ENCODE results near the gene PAX5.
"Not testable (repeated sequence)": the region's sequence is repeated elsewhere in the genome, so short reads cannot be mapped to it uniquely, and the experiment has no call there.

The PAX5 gene

DNA sequence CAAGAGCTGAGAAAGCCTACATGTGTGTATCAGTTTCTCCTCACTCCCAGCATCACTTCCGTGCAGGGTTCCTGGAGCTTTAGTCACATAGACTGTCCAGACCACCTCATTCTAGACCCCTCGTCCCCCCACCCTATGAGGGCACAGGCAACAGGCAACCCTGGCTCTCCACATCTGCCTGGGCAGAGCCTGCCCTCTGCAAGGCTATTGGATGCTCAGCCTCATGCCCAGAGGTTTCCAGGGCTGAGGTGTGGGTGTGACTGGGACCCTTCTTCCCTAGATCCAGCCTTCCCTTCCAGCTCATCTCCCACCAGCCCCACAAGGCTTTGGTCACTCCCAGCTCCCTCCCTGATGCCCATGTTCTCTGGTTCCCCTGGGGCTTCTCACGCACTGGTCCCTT is 161.4 kb downstream of the PAX5 start:
- Histone ChIP-seq H3K4me1 (ENCODE audit: insufficient read depth, low read length) (no peaks in the 10 kb centered on the region), H3K4me2 (ENCODE audit: insufficient read depth, low read length) (no peak overlapping the region), H3K79me2 (ENCODE audit: insufficient read depth, low read length) (no peaks in the 10 kb centered on the region), H2AFZ (ENCODE audit: low read depth, low read length) (no peak overlapping the region), H3K27ac (ENCODE audit: low read length) (no peak overlapping the region), H3K27me3 (ENCODE audit: insufficient read depth, low read length, poor library complexity) (no peaks in the 10 kb centered on the region), H3K4me3 (ENCODE audit: low read depth in 1 of 2, low read length in 2 of 2) (no peak overlapping the region), H3K36me3 (ENCODE audit: insufficient read depth, low read length) (no peaks in the 10 kb centered on the region), H3K9me3 (ENCODE audit: insufficient read depth, low read length, severe bottlenecking) (no peaks in the 10 kb centered on the region), H4K20me1 (ENCODE audit: insufficient read depth, low read length) (no peaks in the 10 kb centered on the region), H3K9ac (ENCODE audit: low read depth, low read length) (no peak overlapping the region)
- TF ChIP-seq EZH2 (IDR thresholded peaks at IDR 0.05; ENCODE audit: borderline replicate concordance, low read depth, low read length, severe bottlenecking), result no peak
- TF ChIP-seq, protein P1, sequence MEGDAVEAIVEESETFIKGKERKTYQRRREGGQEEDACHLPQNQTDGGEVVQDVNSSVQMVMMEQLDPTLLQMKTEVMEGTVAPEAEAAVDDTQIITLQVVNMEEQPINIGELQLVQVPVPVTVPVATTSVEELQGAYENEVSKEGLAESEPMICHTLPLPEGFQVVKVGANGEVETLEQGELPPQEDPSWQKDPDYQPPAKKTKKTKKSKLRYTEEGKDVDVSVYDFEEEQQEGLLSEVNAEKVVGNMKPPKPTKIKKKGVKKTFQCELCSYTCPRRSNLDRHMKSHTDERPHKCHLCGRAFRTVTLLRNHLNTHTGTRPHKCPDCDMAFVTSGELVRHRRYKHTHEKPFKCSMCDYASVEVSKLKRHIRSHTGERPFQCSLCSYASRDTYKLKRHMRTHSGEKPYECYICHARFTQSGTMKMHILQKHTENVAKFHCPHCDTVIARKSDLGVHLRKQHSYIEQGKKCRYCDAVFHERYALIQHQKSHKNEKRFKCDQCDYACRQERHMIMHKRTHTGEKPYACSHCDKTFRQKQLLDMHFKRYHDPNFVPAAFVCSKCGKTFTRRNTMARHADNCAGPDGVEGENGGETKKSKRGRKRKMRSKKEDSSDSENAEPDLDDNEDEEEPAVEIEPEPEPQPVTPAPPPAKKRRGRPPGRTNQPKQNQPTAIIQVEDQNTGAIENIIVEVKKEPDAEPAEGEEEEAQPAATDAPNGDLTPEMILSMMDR (IDR thresholded peaks at IDR 0.05; ENCODE audit: borderline replicate concordance, extremely low read depth, low read length, poor library complexity, severe bottlenecking), result no peak
- ATAC-seq (ENCODE audit: insufficient read depth, low read depth) (no peak), DNase-seq (no peak)

DNA sequence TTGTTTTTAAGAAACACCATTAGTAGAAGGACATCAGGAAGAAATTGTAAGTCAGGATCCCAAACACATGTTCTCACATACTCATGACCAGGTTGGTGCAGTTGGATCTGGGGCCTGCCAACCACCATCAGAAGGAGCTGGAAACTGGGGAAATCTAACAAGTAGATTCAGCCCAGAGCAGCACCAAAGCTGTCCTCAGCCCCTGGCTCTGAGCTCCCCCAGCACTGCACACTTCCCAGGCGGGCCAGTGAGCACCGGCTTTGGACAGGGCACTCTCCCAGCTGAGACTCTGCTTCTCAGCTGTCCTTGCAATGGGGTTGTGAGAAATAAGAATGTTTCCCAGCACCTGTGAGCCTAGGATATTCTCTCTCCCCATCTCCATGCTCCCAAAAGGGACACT is 162.5 kb downstream of the PAX5 start:
- DNase-seq (no peak), ATAC-seq (ENCODE audit: insufficient read depth, low read depth) (no peak)
- Histone ChIP-seq H3K4me3 (ENCODE audit: low read depth in 1 of 2, low read length in 2 of 2) (no peak overlapping the region), H3K4me2 (ENCODE audit: insufficient read depth, low read length) (no peak overlapping the region), H3K27me3 (ENCODE audit: insufficient read depth, low read length, poor library complexity) (no peaks in the 10 kb centered on the region), H3K79me2 (ENCODE audit: insufficient read depth, low read length) (no peaks in the 10 kb centered on the region), H3K9ac (ENCODE audit: low read depth, low read length) (no peak overlapping the region), H3K9me3 (ENCODE audit: insufficient read depth, low read length, severe bottlenecking) (no peaks in the 10 kb centered on the region), H3K4me1 (ENCODE audit: insufficient read depth, low read length) (no peaks in the 10 kb centered on the region), H3K27ac (ENCODE audit: low read length) (no peak overlapping the region), H4K20me1 (ENCODE audit: insufficient read depth, low read length) (no peaks in the 10 kb centered on the region), H3K36me3 (ENCODE audit: insufficient read depth, low read length) (no peaks in the 10 kb centered on the region), H2AFZ (ENCODE audit: low read depth, low read length) (no peak overlapping the region)
- TF ChIP-seq EZH2 (IDR thresholded peaks at IDR 0.05; ENCODE audit: borderline replicate concordance, low read depth, low read length, severe bottlenecking), result no peak
- TF ChIP-seq, protein P1 (IDR thresholded peaks at IDR 0.05; ENCODE audit: borderline replicate concordance, extremely low read depth, low read length, poor library complexity, severe bottlenecking), result no peak

DNA sequence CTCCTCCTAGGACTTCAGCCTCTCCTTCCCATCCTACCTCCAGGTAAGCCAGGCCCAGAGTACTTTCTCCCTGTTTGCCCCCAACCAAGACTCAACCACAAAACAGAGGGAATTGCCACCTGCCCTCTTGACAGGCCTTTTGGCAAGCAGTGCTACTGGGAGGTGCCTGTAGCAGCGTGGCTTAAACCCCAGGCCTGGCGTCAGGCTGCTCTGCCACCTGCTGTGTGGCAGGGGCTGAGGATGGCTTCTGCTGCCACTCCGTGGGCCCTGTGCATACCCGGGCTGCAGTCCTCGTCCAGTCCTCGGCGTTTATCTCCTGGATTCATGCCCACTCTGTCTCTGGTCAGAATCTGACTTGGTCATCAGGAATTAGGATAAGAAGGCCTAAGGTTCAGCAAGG is 163.1 kb downstream of the PAX5 start:
- H3K4me3 ChIP-seq (ENCODE audit: low read depth in 1 of 2, low read length in 2 of 2), result no peak overlapping the region
- no peaks in the 10 kb centered on the region for H3K36me3 ChIP-seq (ENCODE audit: insufficient read depth, low read length)
- no peaks in the 10 kb centered on the region for H3K9me3 ChIP-seq (ENCODE audit: insufficient read depth, low read length, severe bottlenecking)
- DNase-seq (no peak), ATAC-seq (ENCODE audit: insufficient read depth, low read depth) (no peak)
- no peaks in the 10 kb centered on the region for H3K4me1 ChIP-seq (ENCODE audit: insufficient read depth, low read length)
- H4K20me1 ChIP-seq (ENCODE audit: insufficient read depth, low read length), result no peaks in the 10 kb centered on the region
- no peak overlapping the region for H3K9ac ChIP-seq (ENCODE audit: low read depth, low read length)
- no peaks in the 10 kb centered on the region for H3K79me2 ChIP-seq (ENCODE audit: insufficient read depth, low read length)
- H3K4me2 ChIP-seq (ENCODE audit: insufficient read depth, low read length), result no peak overlapping the region
- TF ChIP-seq, protein P1 (IDR thresholded peaks at IDR 0.05; ENCODE audit: borderline replicate concordance, extremely low read depth, low read length, poor library complexity, severe bottlenecking), result no peak
- TF ChIP-seq EZH2 (IDR thresholded peaks at IDR 0.05; ENCODE audit: borderline replicate concordance, low read depth, low read length, severe bottlenecking), result no peak
- no peak overlapping the region for H3K27ac ChIP-seq (ENCODE audit: low read length)
- no peak overlapping the region for H2AFZ ChIP-seq (ENCODE audit: low read depth, low read length)
- no peaks in the 10 kb centered on the region for H3K27me3 ChIP-seq (ENCODE audit: insufficient read depth, low read length, poor library complexity)

DNA sequence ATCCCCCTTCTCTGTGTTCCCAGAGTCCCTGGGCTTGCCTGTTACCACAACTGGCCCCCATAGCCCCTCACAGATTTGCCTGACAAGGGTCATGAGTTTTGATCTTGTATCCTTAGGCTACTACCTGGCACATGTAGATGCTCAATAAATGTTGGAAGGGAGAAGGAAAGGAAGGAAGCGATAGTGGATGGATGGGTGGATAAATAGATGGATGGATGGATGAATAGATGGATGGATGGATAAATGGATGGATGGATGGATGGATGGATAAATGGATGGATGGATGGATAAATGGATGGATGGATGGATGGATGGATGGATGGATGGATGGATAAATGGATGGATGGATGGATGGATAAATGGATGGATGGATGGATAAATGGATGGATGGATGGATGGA is 164.5 kb downstream of the PAX5 start:
- not testable (repeated sequence) for H3K9ac ChIP-seq (ENCODE audit: low read depth, low read length); H2AFZ ChIP-seq (ENCODE audit: low read depth, low read length); H3K36me3 ChIP-seq (ENCODE audit: insufficient read depth, low read length); H3K27me3 ChIP-seq (ENCODE audit: insufficient read depth, low read length, poor library complexity); H3K4me3 ChIP-seq (ENCODE audit: low read depth in 1 of 2, low read length in 2 of 2); H3K27ac ChIP-seq (ENCODE audit: low read length); H3K79me2 ChIP-seq (ENCODE audit: insufficient read depth, low read length); H3K4me2 ChIP-seq (ENCODE audit: insufficient read depth, low read length); H4K20me1 ChIP-seq (ENCODE audit: insufficient read depth, low read length); H3K9me3 ChIP-seq (ENCODE audit: insufficient read depth, low read length, severe bottlenecking); DNase-seq; ATAC-seq (ENCODE audit: insufficient read depth, low read depth); H3K4me1 ChIP-seq (ENCODE audit: insufficient read depth, low read length)
